Islet precursor cell (in vitro differentiated cells): ENCODE measurements around the gene LMO1.

Experiments used
- DNase-seq: peaks from one replicate; pipeline ENCODE4 v3.0.0-alpha.2; 2018

LMO1 gene

GRCh38 chr11:8288166-8288772 lies 24.6 kb upstream of the LMO1 start:
- peak; percentile 56 for DNase-seq

- no peak for DNase-seq
These were observed 24.0 kb upstream of the LMO1 start for GRCh38 chr11:8287703-8288102.

- DNase-seq: no peak
These were observed 23.6 kb upstream of the LMO1 start for GRCh38 chr11:8287297-8287696.

- no peak for DNase-seq
These were observed 23.2 kb upstream of the LMO1 start for GRCh38 chr11:8286886-8287285.

DNA sequence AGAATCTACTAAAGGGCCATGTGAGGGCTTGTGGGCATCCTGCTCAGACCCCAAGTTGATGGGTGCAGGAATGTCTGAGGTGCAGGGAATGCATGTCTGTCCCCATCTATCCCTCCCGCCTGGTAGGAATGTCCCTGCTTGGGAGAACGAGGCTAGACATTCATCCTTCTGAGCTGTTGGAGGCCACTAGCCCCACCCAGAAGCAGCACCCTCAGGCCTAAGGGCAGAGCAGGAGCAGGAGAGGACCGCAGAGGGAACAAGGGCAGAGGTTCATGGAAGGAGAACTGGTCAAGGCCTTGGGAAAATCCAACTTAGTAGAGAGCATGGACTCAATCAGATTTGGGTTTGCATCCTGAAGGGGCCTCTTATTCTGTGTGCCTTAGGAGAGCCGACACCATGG lies 22.1 kb upstream of the LMO1 start:
- DNase-seq: no peak

DNA sequence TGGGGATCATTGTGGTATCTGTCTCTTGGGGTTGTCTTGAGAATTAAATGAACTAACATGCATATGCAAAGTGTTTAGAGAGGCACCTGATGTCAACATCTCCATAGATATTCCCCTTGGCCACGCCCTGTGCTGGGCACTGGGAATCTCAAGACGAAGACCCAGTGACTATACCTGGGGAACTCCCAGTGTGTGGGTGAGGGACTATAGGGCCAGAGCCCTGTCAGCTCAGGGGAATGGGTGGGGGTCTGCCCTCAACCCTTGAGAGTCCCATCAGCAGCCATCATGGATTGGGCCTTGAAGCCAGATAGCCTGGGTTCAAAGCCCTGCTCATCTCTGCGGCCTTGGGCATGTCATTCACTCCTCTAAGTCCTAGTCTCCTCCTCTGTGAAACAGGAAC lies 21.6 kb upstream of the LMO1 start:
- no peak for DNase-seq

GRCh38 chr11:8283465-8284230 lies 20.0 kb upstream of the LMO1 start:
- peak; percentile 93 for DNase-seq

DNA sequence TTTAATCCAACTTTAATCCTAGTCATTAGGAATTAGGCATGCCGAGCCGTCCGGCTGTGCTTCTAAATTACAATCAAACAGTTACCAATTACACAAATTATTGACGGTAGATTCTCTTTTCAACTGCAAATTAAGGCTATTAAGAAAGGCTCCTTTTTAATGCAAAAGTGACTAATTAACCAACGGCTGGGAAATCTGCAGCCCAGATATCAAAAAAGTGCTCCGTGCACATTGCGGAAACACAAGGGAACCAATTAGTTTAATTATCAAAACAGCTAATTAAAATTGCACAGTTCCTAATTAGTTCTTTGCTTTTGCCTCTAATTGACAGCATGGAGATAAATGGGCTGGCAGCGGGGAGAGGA lies 19.4 kb upstream of the LMO1 start:
- no peak for DNase-seq

DNA sequence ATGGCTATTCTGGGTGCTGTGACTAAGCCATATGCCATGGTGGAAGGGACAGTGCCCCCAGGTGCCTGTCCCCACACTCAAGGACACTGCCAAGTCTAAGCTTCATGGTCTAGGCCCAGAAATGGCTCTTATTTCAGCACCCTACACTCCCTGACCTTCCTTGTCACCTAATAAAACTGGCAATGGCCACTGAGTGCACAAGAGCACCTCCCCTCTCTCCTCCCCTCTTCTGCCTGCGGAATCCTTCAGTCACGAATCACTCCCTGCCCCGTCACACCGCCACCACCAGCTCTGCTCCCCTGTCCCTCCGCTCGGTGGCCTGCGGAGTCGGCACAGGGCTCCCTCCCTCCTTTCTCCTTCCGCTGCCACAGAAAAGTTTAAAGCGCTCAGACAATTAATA lies 19.0 kb upstream of the LMO1 start:
- DNase-seq: peak; percentile 83

- peak; percentile 24 for DNase-seq
These were observed 17.6 kb upstream of the LMO1 start for GRCh38 chr11:8281266-8281665.

DNA sequence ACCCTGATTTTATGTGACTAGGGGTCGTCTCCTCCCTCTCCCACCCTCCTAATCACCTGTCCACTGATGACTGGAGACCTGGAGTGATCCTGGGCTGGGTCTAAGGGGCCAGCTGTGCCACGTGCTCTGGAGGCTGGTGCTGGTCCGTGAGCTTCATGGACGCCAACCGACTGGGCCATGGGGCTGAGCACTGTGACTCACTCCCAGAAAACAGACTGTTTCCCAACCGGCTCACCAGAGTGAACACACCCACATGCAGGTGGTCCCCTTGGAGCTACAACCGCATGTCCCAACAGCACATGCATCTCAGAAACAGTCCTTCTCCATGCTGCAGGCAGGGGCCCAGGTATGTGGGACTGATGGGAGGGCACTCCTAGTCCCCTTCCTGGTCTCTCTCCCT lies 14.0 kb upstream of the LMO1 start:
- DNase-seq: peak; percentile 41

DNA sequence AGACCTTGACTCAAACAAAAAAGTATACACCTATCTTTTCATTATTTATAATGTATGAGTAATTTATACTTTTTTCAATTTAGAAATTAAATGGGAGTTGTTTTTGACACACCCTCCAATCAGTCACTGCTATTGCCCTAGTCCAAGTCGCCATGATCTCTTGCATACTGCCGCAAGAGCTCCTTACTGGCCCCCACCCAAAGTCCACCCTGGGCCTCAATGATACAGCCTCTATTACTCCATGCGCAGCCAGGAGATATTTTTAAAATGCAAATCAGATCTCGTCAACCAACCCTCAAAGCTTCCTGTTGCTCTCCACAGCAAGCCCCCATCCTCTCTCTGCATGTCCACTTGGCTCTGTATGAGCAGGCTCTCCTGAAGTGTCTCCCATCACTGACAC lies 12.8 kb upstream of the LMO1 start:
- no peak for DNase-seq

DNA sequence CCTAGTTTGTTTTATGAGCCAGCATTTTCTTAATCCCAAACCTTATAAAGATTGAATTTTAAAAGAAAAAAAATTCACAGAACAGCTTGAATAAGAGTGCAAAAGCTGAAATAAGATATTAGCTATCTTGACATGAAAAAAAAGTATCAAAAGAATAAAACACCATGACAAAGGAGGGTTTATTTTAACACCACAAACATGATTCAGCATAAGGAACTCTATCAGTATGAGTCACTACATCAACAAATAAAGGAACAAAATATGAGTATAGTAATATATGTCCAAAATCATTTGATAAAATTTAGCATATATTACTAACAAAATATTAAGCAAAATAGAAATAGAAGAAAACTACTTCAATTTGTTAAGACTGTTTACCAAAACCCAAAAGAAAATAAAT lies 9.6 kb upstream of the LMO1 start:
- no peak for DNase-seq

DNA sequence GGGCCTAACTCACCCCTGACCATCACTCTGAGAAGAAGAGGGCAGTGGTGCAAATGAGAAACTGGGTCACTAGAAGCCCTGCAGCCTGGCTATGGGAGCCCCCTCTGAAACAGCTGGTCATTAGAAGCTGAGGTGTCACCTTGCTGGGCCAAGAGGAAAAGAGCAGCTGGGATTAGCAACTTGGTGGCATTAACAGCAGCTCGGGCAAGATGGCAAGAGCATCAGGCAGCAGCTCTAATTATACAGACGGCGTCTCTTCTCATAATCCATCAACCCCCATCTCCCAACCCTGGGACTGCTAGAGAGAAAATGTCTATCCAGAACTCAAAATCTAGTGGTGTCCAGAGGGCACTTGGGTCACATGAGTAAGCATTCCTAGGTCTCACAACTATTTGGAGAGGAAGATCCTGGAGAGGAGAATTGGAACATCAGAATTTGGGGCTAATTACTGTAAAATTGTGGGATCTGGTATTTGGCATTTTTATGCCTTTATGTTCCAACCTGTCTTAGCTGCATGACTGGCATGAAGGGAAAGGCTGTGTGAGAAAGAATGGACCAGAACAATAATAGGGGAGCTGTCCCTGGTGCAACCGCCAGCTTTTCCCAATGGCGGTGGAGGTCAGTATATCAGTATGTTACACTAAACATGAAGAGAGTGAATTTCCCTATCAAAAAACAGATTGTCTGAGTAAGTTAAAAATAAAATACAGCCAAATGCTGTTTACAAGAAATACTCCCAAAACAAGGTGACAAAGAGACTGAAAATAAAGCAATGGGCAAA lies 7.6 kb upstream of the LMO1 start:
- peak; percentile 26 for DNase-seq

GRCh38 chr11:8269636-8270035 lies 6.0 kb upstream of the LMO1 start:
- peak; percentile 20 for DNase-seq

- peak; percentile 53 for DNase-seq
These were observed 5.1 kb upstream of the LMO1 start for GRCh38 chr11:8268530-8269400.

GRCh38 chr11:8267831-8268529 lies 4.3 kb upstream of the LMO1 start:
- DNase-seq: peak; percentile 57

GRCh38 chr11:8267280-8267679 lies 3.6 kb upstream of the LMO1 start:
- peak; percentile 40 for DNase-seq

DNA sequence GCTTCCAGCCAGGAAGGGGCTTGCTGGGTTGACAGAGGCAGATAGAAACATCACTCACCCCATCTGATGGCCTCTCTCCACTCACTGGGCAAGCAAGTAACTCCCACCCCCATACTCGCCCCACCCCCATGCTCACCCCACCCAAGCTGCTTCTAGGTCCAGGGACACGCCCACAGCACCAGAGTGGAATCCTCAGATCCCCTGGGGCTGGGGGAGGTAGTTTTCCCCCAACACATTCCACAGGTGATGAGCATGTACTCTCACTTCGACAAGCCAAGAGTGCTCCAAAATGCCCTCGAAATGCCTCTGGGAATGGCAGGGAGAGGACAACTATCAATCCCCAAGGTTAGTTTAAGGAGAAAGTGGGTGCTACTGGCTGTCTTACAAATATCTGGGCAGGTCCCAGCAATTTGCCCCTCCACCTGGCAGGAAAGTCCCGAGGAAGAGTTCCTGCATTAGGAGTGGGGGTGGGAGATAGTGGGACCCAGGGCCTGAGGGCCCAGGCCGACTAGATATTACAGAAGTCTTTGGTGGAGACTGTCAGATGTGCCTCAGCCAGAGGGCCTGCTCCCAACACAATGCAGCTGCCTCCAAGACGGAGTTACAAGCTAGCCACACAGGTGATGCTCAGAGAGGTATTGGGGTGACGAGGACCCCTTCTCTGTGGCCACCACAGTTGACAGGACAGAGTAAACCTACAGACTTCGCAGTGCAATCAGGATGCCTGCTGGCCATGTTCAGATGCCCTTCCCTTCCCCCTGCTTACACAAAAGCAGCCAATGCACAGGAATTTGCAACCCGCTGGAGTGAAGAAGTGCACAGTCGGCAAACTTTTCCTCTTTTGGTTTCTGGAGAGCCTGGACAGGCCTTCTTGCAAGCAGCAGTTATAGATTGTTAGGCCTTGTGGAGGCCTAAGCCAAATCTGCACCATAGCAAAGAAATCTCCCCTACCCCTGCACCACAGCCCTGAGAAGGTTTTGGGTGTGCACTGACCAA lies 2.9 kb upstream of the LMO1 start:
- DNase-seq: peak; percentile 48

GRCh38 chr11:8265681-8266241 lies 2.1 kb upstream of the LMO1 start:
- peak; percentile 70 for DNase-seq
